Activated T-cell treated with anti-CD3 and anti-CD28 coated beads, Interleukin-2, amount 50 U/mL, for 4 hours (primary cell): ENCODE data around the gene EPG5. TPM values are rescaled to one million over a fixed set of nuclear protein-coding genes. Genes with fewer than 3 reads are reported as not detected.
"Not testable (repeated sequence)": the region's sequence is repeated elsewhere in the genome, so short reads cannot be mapped to it uniquely, and the experiment has no call there.

ENCODE experiments used
- ATAC-seq, 2 donors: fragments of 200-7000 bp; cut with Tn5 transposase; one replicate each; pipeline ENCODE4 v1.10.0; 2021
- DNase-seq: peaks from one replicate; pipeline ENCODE4 v3.0.0-alpha.2; 2020
- H3K27me3 Mint-ChIP-seq: one replicate; pipeline ENCODE4 v1.8.0; 2021; ENCODE audit warnings: low read depth, mixed read lengths
- H3K36me3 Mint-ChIP-seq: one replicate; pipeline ENCODE4 v1.8.0; 2022; ENCODE audit warnings: mixed read lengths; ENCODE audit not compliant: insufficient read depth
- H3K4me1 Mint-ChIP-seq: one replicate; pipeline ENCODE4 v1.8.0; 2021; ENCODE audit warnings: low read depth, mixed read lengths
- H3K4me3 Mint-ChIP-seq: one replicate; pipeline ENCODE4 v1.8.0; 2021; ENCODE audit warnings: mild to moderate bottlenecking, moderate library complexity, mixed read lengths
- H3K9me3 Mint-ChIP-seq: one replicate; pipeline ENCODE4 v1.8.0; 2021; ENCODE audit warnings: mixed read lengths
- total RNA-seq, 3 donors: library from RNA; stranded (reverse); gene quantifications; one replicate each; pipeline ENCODE4 v1.2.1, GENCODE V29; 2021

Gene EPG5
- total RNA-seq, 3 donors from 2014 or later = 7.8 to 9.8 (median 7.9) TPM

DNA sequence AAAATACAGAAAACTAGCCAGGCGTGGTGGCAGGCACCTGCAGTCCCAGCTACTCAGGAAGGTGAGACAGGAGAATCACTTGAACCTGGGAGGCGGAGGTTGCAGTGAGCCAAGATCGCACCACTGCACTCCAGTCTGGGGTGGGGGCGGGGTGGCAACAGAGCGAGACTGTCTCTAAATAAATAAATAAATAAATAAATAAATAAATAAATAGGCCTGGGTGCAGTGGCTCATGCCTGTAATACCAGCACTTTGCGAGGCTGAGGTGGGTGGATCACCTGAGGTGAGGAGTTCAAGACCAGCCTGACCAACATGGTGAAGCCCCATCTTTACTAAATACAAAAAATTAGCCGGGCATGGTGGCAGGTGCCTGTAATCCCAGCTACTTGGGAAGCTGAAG lies 7.6 kb downstream of the EPG5 start:
- not testable (repeated sequence) for DNase-seq, H3K27me3 Mint-ChIP-seq, H3K9me3 Mint-ChIP-seq, ATAC-seq, H3K4me3 Mint-ChIP-seq
- Mint-ChIP-seq H3K36me3 (peaks cover 31% of the 10 kb centered on the region), H3K4me1 (peaks cover 62% of the 10 kb centered on the region)

DNA sequence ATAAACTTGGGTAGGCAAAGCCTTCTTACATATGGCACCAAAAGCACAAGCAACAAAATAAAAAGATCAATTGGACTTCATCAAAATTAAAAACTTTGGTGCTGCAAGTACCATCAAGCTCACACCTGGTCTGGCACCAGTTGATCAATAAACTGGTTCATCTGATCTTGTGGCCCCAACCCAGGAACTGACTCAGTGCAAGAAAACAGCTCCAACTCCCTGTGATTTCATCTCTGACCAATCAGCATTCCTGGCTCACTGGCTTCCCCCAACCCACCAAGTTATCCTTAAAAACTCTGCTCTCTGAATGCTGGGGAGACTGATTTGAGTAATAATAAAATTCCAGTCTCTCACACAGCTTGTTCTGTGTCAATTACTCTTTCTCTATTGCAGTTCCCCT lies 8.4 kb downstream of the EPG5 start:
- Mint-ChIP-seq H3K9me3 (no peaks in the 10 kb centered on the region), H3K36me3 (peaks cover 37% of the 10 kb centered on the region), H3K4me3 (no peak overlapping the region), H3K27me3 (no peaks in the 10 kb centered on the region), H3K4me1 (peaks cover 63% of the 10 kb centered on the region)
- ATAC-seq (no peak), DNase-seq (no peak)

DNA sequence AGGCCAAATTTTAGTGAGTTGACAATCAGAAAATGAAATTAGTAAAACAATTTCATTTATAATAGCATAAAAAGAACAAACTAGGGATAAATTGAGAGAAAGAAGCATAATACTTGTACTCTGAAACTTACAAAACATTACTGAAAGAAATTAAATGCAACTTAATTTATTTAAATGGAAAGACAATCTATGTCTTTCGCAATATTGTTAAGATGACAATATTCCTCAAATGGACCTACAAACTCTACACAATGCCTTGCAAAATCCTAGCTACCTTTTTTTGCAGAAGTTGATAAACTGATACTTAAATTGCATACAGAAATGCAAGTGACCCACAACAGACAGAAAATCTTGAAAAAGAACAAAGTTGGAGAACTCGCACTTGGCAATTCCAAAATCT lies 9.1 kb downstream of the EPG5 start:
- Mint-ChIP-seq H3K36me3 (peaks cover 40% of the 10 kb centered on the region), H3K27me3 (no peaks in the 10 kb centered on the region), H3K9me3 (no peaks in the 10 kb centered on the region), H3K4me3 (no peak overlapping the region), H3K4me1 (peaks cover 56% of the 10 kb centered on the region)
- no peak for DNase-seq
- ATAC-seq = no peak

DNA sequence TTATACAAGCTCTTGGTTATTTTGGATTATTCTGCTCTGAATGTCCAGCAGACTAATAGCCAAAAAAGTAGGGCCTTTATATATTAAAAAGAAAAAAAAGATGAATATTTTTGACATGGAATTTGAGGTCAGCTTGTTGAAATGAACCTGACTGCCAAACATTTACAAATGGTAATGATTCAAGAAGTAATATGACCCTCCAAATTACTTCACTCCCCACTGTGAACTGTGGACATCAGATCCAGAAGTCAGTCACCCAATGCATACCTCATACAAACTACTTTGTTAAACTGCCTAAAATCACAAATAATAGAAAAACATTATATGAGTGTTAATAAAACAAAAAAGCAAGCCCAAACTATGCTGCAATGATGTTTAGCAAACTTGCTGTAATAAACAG lies 10.0 kb downstream of the EPG5 start:
- peaks cover 43% of the 10 kb centered on the region for H3K36me3 Mint-ChIP-seq
- H3K27me3 Mint-ChIP-seq = no peaks in the 10 kb centered on the region
- no peak for ATAC-seq
- H3K9me3 Mint-ChIP-seq = no peaks in the 10 kb centered on the region
- no peak for DNase-seq
- H3K4me1 Mint-ChIP-seq = peaks cover 48% of the 10 kb centered on the region
- no peak overlapping the region for H3K4me3 Mint-ChIP-seq

DNA sequence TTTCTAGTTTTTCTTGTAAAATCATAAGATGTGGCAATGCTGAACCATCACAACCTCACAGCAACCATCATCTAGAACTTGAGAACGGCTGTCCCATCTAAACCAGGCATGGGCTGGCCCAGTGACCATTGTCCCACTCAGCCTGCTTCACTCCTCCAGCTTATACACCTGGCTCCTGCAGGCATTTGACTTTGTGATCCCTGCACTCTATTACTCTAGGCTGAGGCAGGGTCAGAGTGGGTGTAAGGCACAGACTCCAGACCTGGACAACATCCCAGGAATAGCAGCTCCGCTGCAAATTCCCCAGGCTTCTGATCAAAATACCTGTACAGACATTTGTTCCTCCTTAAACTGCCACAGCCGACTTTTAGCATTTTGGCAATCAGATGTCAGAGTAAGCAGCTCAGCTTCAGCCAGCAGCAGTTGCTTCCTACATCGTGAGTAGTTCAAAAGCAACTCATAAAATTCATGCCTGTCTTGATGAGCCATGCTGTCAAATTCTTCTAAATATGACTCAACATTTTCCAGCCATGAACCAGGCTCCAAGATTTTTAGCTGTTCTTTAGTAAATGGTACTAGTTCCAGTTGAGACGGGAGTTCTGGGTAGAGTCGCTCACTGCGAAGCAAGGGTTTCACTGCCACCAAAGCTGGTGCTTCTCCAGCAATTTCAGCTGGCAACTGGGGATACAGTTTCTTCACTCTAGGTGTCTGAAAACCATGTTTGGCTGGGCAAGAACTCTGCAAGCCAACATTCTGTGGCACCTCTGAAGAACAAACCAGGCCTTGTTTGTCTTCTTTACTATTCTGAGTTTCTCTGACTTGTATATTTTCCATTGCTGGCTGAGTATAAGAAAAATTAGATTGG lies 12.8 kb downstream of the EPG5 start:
- H3K27me3 Mint-ChIP-seq = no peaks in the 10 kb centered on the region
- no peak overlapping the region for H3K4me3 Mint-ChIP-seq
- no peak for ATAC-seq
- peaks cover 55% of the 10 kb centered on the region for H3K36me3 Mint-ChIP-seq
- no peak for DNase-seq
- peaks cover 27% of the 10 kb centered on the region for H3K4me1 Mint-ChIP-seq
- H3K9me3 Mint-ChIP-seq = no peaks in the 10 kb centered on the region

DNA sequence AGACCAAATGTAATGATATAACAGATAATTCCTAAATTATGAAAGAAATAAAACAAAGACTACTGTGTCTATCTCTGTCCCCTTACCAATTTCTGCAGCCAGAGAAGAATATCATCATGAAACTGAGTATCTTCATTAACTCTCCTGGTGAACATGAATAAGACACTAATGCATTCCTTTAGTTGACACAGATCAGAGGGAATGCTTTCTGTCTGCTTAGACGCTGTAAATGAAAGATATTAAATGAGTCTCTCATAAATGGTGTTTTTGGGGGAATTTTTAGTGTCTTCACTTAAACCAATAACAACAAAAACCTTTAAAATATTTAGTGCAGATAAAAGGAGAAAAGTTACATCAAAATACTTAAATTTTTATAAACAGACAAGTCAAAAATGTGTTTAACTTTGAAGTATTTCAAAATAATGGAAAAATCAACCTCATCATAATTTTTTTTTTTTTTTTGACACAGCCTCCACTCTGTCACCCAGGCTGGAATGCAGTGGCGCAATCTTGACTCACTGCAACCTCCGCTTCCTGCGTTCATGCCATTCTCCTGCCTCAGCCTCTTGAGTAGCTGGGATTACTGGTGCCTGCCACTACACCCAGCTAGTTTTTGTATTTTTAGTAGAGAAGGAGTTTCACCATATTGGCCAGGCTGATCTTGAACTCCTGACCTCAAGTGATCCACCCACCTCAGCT lies 16.0 kb downstream of the EPG5 start:
- no peak for DNase-seq
- H3K27me3 Mint-ChIP-seq = no peaks in the 10 kb centered on the region
- peaks cover 80% of the 10 kb centered on the region for H3K36me3 Mint-ChIP-seq
- H3K4me3 Mint-ChIP-seq = no peak overlapping the region
- peaks cover 10% of the 10 kb centered on the region for H3K4me1 Mint-ChIP-seq
- ATAC-seq = no peak
- H3K9me3 Mint-ChIP-seq = no peaks in the 10 kb centered on the region

DNA sequence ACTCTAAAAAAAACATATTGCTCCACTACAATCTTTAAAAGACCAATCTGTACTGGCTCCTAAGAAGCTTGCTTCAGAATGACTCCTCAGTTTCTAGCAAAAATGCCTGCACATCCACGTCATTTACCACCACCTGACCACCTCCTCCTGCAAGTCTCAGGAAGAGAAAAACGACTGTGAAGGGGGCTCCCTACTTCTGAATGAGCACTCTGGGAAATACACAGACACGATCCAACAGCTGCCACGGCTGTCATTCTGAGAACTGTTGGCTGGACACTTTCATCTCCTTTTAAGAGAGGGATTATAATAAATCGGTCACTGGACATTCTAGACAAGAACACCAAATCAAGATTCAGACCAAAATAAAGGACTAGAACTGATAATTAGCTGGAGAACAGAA lies 21.5 kb downstream of the EPG5 start:
- Mint-ChIP-seq H3K9me3 (no peaks in the 10 kb centered on the region), H3K27me3 (no peaks in the 10 kb centered on the region), H3K36me3 (peaks cover 78% of the 10 kb centered on the region), H3K4me1 (peaks cover 3% of the 10 kb centered on the region), H3K4me3 (no peak overlapping the region)
- DNase-seq = no peak
- no peak for ATAC-seq

DNA sequence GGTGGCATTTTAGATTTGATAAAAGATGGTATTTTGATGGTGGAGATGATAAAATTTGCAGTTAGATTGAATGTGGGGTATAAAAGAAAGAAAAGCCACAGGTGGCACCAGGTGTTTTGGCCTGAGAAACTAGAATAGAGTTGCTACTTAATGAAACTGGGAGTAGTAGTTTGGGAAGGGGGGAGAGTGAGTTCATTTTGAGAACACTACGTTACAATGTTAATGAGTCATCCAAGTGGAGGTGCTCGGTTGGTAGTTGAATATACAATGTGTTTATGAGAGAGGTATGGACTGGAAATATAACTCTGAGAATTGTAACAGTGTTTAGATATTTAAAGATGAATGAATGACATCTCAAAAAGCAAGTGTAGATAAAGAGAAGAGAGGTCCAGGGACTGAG lies 26.4 kb downstream of the EPG5 start:
- H3K27me3 Mint-ChIP-seq = no peaks in the 10 kb centered on the region
- H3K9me3 Mint-ChIP-seq = no peaks in the 10 kb centered on the region
- DNase-seq (no peak), ATAC-seq (no peak)
- no peak overlapping the region for H3K4me3 Mint-ChIP-seq
- H3K4me1 Mint-ChIP-seq = peaks cover 32% of the 10 kb centered on the region
- peaks cover 64% of the 10 kb centered on the region for H3K36me3 Mint-ChIP-seq

DNA sequence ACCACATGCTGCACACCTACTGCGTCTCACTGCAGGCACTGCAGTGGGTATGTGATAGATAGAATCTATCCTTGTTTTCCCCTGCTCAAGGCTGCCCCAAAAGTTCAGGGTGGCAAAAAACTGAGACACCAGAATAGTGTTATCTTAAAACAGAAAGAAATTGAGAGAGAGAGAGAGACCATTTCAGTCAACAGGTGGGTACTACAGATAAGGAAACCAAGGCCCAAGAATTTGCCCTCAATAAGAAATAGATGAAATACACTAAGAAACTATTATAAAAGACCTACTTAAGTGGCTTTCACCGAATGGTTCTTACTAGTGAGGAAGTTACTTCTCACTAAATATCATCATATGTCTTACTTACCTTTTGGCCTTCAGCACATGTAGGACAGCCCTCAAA lies 27.9 kb downstream of the EPG5 start:
- Mint-ChIP-seq H3K27me3 (no peaks in the 10 kb centered on the region), H3K4me3 (no peak overlapping the region), H3K4me1 (peaks cover 33% of the 10 kb centered on the region), H3K9me3 (no peaks in the 10 kb centered on the region), H3K36me3 (peaks cover 53% of the 10 kb centered on the region)
- ATAC-seq (no peak), DNase-seq (no peak)

DNA sequence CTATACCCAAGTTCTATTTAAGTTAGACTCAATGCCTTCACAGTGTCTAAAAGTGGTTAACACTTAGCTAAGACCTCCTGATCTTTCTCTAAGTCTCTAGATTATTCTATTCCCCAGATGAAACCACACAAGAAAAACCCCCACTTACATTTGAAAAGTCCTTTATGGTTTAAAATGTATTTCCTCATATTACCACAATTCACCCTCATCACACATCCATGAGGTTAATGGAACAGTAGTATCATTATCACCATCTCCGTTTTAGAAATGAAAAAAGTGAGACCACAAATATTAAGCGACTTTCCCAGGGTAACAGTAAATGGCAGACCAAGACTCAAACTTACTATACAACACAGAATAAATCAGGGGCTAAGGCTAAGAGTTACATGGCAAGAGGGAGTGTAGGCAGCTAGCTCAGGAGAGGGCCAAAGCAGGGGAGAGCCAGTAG lies 28.6 kb downstream of the EPG5 start:
- no peaks in the 10 kb centered on the region for H3K27me3 Mint-ChIP-seq
- H3K4me1 Mint-ChIP-seq = peaks cover 33% of the 10 kb centered on the region
- H3K9me3 Mint-ChIP-seq = no peaks in the 10 kb centered on the region
- H3K4me3 Mint-ChIP-seq = peak overlapping the region; percentile 1
- ATAC-seq (peak; percentile 66 to 78), DNase-seq (no peak)
- H3K36me3 Mint-ChIP-seq = peaks cover 48% of the 10 kb centered on the region

DNA sequence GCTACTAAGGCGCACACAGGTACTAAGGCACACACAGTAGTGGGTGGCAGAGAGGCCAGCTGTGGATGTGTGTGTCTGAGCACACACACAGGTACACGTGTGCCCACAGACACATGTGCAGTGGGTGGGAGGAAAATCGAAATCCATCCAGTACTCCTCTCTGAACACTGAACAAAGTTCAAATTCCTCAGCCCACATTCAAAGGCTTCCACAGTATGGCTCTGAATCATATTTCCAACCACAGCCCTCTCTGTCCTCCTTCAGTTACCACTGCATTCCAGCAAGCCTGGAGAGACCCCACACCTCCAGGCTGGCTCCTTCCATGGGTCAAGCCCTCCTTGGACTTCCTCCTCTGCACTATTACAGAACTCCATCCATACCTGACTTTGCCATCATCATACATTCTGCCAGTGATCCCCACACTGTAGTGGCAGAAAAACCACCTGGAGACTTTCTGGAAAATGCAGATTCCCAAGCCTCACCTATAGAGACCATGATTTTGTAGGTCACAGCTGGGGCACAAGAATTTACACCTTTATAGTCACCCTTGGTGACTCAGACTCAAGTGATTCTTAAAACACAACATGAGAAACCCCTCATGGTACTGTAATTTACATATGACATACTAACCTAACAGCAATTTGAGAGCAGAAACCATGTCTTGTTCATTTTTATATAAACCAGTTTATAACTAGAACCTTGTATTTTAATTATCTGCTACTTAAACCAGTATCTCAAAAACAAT lies 31.4 kb downstream of the EPG5 start:
- Mint-ChIP-seq H3K4me3 (no peak overlapping the region), H3K4me1 (peaks cover 31% of the 10 kb centered on the region), H3K27me3 (no peaks in the 10 kb centered on the region), H3K9me3 (no peaks in the 10 kb centered on the region), H3K36me3 (peaks cover 42% of the 10 kb centered on the region)
- ATAC-seq = peak; percentile 62 to 69
- no peak for DNase-seq

DNA sequence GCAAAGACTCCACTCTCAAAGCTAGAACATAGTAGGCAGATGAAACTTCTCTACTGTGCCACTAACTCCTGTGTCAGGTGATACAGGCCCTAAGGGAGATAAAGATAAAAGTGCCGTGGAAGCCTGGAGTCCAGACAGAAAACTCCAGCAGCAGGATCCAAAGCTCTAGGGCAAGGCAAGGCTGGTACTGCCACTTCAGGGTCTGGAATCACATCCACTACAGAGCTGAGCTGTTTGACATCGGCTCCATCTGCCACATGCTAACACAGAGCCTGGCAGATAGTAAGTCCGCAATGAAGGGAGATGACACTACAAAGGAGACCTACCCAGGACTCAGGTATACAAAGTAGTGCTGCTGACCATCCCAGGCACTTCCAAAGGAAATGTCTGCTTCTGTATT lies 34.4 kb downstream of the EPG5 start:
- DNase-seq (no peak), ATAC-seq (no peak)
- peaks cover 39% of the 10 kb centered on the region for H3K36me3 Mint-ChIP-seq
- peaks cover 6% of the 10 kb centered on the region for H3K4me1 Mint-ChIP-seq
- no peaks in the 10 kb centered on the region for H3K9me3 Mint-ChIP-seq
- H3K27me3 Mint-ChIP-seq = no peaks in the 10 kb centered on the region
- H3K4me3 Mint-ChIP-seq = no peak overlapping the region

DNA sequence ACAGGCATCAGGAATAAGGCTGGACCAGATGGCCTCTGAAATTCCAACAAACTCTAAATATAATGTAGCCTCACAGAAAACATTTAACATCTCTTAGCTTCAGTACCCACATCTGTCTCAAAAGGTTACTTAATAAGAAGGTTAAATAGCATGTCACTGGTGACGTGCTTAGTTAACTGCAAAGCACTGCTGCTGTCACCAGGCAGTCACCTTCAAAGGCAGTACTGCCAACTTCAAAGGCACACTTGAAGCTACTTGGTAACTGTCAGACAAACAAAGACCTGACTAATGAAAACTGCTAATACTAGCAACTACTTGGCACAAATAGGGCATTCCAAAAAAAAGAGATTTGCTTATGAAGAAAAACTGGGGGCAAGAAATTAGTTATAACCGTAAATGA lies 36.2 kb downstream of the EPG5 start:
- no peak for ATAC-seq
- H3K36me3 Mint-ChIP-seq = peaks cover 42% of the 10 kb centered on the region
- DNase-seq = no peak

DNA sequence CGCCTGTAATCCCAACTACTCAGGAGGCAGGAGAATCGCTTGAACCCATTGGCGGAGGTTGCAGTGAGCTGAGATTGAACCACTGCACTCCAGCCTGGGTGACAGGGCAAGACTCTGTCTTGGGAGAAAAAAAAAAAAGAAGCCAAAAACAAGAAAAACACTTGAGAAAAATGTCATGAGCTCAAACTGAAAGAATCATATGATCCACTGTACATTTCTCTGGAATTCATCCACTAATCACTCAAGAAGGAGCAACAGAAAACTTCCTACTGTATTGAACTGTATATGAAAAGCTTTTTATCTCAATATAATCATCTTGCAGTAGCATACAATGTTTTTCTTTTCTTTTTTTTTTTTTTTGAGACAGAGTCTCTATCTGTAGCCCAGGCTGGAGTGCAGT lies 40.4 kb downstream of the EPG5 start:
- no peak for ATAC-seq
- H3K9me3 Mint-ChIP-seq = no peaks in the 10 kb centered on the region
- no peaks in the 10 kb centered on the region for H3K4me1 Mint-ChIP-seq
- no peak for DNase-seq
- no peaks in the 10 kb centered on the region for H3K27me3 Mint-ChIP-seq
- no peak overlapping the region for H3K4me3 Mint-ChIP-seq
- H3K36me3 Mint-ChIP-seq = peaks cover 50% of the 10 kb centered on the region

More for the DNA sequence above, 36.2 kb downstream of the EPG5 start:
- Mint-ChIP-seq H3K27me3 (no peaks in the 10 kb centered on the region), H3K4me1 (peaks cover 4% of the 10 kb centered on the region), H3K9me3 (no peaks in the 10 kb centered on the region), H3K4me3 (no peak overlapping the region)
